CD4-positive, alpha-beta memory T cell (primary cell): ENCODE measurements around the gene OR3A2. TPM values are rescaled to one million over a fixed set of nuclear protein-coding genes. Genes with fewer than 3 reads are reported as not detected.
"Not testable (repeated sequence)": the region's sequence is repeated elsewhere in the genome, so short reads cannot be mapped to it uniquely, and the experiment has no call there.

Experiments used
- CTCF ChIA-PET: fragments of 350-600 bp; sonication (Branson Sonifier 250); formaldehyde crosslinking; loops from one replicate; lab custom pipeline; 2021; ENCODE audit warnings: inconsistent platforms; ENCODE audit not compliant: partially characterized antibody; lab: Charles Lee
- POLR2A ChIA-PET: fragments of 350-600 bp; sonication (Branson Sonifier 250); formaldehyde crosslinking; loops from one replicate; lab custom pipeline; 2021; ENCODE audit not compliant: partially characterized antibody; lab: Charles Lee
- DNase-seq, 5 donors: peaks; one replicate each; pipeline versions ENCODE4 v3.0.0 to v3.0.0-alpha.2; 2020 to 2022; ENCODE audit warnings: mixed read lengths in 1 of 5
- H3K27ac ChIP-seq: one replicate; pipeline ENCODE4 v1.7.0; 2013; ENCODE audit warnings: low read depth, low read length
- H3K27me3 ChIP-seq: 2 replicates; pipeline ENCODE4 v1.7.0; 2013; ENCODE audit warnings: mild to moderate bottlenecking, low read length, moderate library complexity; ENCODE audit not compliant: insufficient read depth
- H3K36me3 ChIP-seq: 2 replicates; pipeline ENCODE4 v1.7.0; 2013; ENCODE audit warnings: mild to moderate bottlenecking, low read length, moderate library complexity; ENCODE audit not compliant: insufficient read depth
- H3K4me1 ChIP-seq: 2 replicates; pipeline ENCODE4 v1.7.0; 2013; ENCODE audit warnings: mild to moderate bottlenecking, low read length, moderate library complexity; ENCODE audit not compliant: insufficient read depth
- H3K4me3 ChIP-seq, 2 donors: one replicate each; pipeline ENCODE4 v1.7.0; 2013; ENCODE audit warnings: low read length in 2 of 2, mild to moderate bottlenecking in 1 of 2
- H3K9me3 ChIP-seq, 2 donors: one replicate each; pipeline ENCODE4 v1.7.0; 2013; ENCODE audit warnings: low read length in 2 of 2, control low read depth in 1 of 2; ENCODE audit not compliant: control insufficient read depth in 1 of 2
- H3K27ac Mint-ChIP-seq, 7 donors: one replicate each; pipeline ENCODE4 v1.8.0; 2020 to 2021; ENCODE audit warnings: mixed read lengths in 7 of 7, mild to moderate bottlenecking in 6 of 7, inconsistent platforms in 3 of 7, moderate library complexity in 3 of 7
- H3K27me3 Mint-ChIP-seq, 2 donors: one replicate each; pipeline ENCODE4 v1.8.0; 2020 to 2021; ENCODE audit warnings: mixed read lengths in 2 of 2
- H3K36me3 Mint-ChIP-seq, 2 donors: one replicate each; pipeline ENCODE4 v1.8.0; 2020 to 2021; ENCODE audit warnings: mixed read lengths in 2 of 2, inconsistent platforms in 1 of 2, mild to moderate bottlenecking in 1 of 2
- H3K4me1 Mint-ChIP-seq, 4 donors: one replicate each; pipeline ENCODE4 v1.8.0; 2020 to 2021; ENCODE audit warnings: mixed read lengths in 4 of 4, mild to moderate bottlenecking in 1 of 4
- H3K4me3 Mint-ChIP-seq, 8 donors: one replicate each; pipeline ENCODE4 v1.8.0; 2020 to 2021; ENCODE audit warnings: mixed read lengths in 8 of 8, mild to moderate bottlenecking in 7 of 8, moderate library complexity in 6 of 8, inconsistent platforms in 3 of 8
- H3K9me3 Mint-ChIP-seq, 8 donors: one replicate each; pipeline ENCODE4 v1.8.0; 2020 to 2021; ENCODE audit warnings: mixed read lengths in 8 of 8, mild to moderate bottlenecking in 5 of 8, inconsistent platforms in 3 of 8, moderate library complexity in 1 of 8
- intact Hi-C: fragments of 100-400 bp; cut with micrococcal nuclease; formaldehyde crosslinking; loops from one replicate; pipeline ENCODE4 v1.15.1; 2023
- polyA plus RNA-seq, 2 donors: library from polyadenylated mRNA; unstranded; fragments of 300-500 nt; fragmentation: Illumina TruSeq; gene quantifications; one replicate each; pipeline ENCODE4 v1.2.3, GENCODE V29; 2021
- total RNA-seq, 2 experiments: library from RNA; stranded (reverse); gene quantifications; one replicate each; pipeline ENCODE4 v1.2.3, GENCODE V29; 2021

The OR3A2 gene
- total and polyA plus RNA-seq, 4 experiments from 2014 or later = 0.79 to 2.4 (median 1.4) TPM

DNA sequence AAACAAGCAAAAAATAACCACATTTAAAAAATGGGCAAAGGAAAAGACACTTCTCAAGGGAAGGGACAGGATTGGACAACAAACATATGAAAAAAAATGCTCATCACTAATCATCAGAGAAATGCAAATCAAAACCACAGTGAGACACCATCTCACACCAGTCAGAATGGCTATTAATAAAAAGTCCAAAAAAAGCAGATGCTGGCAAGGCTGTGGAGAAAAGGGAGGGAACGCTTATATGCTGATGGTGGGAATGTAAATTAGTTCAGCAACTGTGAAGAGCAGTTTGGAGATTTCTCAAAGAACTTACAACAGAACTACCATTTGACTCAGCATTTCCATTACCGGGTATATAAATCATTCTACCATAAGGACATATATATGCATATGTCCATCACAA, 137.1 kb downstream of the OR3A2 start:
- H3K27me3 ChIP-seq, CTCF ChIA-PET, POLR2A ChIA-PET, H3K4me3 ChIP-seq, H3K36me3 ChIP-seq, H3K4me1 Mint-ChIP-seq, H3K4me1 ChIP-seq, H3K27me3 Mint-ChIP-seq, H3K36me3 Mint-ChIP-seq, DNase-seq, H3K4me3 Mint-ChIP-seq, H3K9me3 ChIP-seq, H3K9me3 Mint-ChIP-seq, intact Hi-C loops, H3K27ac Mint-ChIP-seq, H3K27ac ChIP-seq: not testable (repeated sequence)

DNA sequence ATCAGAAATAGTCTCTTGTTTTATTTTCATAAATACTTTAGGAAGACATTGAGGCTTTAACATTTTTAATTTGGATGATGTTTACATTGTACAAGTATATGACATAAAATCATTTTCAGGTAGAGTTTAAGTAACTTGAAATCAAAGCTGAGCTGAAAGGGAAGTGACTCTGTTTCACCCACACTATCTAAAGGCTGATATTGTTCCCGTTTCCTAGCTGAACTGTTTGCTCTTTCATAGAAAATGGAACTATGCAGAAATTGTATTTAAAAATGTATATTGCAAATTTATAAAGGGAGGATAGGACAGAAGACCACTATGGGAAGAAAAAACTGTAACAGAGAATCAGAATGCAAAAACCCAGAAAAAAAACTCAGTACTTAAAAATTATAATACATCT, 141.3 kb downstream of the OR3A2 start:
- H3K4me3 Mint-ChIP-seq, CTCF ChIA-PET, DNase-seq, H3K27ac ChIP-seq, H3K9me3 Mint-ChIP-seq, H3K9me3 ChIP-seq, intact Hi-C loops, H3K27ac Mint-ChIP-seq, H3K36me3 Mint-ChIP-seq, H3K27me3 ChIP-seq, POLR2A ChIA-PET, H3K36me3 ChIP-seq, H3K27me3 Mint-ChIP-seq, H3K4me3 ChIP-seq, H3K4me1 ChIP-seq, H3K4me1 Mint-ChIP-seq: not testable (repeated sequence)

DNA sequence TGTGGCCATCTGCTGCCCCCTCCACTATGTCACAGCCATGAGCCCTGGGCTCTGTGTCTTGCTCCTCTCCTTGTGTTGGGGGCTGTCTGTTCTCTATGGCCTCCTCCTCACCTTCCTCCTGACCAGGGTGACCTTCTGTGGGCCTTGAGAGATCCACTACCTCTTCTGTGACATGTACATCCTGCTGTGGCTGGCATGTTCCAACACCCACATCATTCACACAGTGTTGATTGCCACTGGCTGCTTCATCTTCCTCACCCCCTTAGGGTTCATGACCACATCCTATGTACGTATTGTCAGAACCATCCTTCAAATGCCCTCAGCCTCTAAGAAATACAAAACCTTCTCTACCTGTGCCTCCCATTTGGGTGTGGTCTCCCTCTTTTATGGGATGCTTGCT, 145.1 kb downstream of the OR3A2 start:
- H3K9me3 Mint-ChIP-seq, H3K36me3 Mint-ChIP-seq, intact Hi-C loops, H3K4me3 ChIP-seq, DNase-seq, H3K9me3 ChIP-seq, POLR2A ChIA-PET, H3K27ac Mint-ChIP-seq, H3K4me1 Mint-ChIP-seq, H3K4me3 Mint-ChIP-seq, H3K4me1 ChIP-seq, CTCF ChIA-PET, H3K27me3 Mint-ChIP-seq, H3K36me3 ChIP-seq, H3K27ac ChIP-seq, H3K27me3 ChIP-seq: not testable (repeated sequence)

DNA sequence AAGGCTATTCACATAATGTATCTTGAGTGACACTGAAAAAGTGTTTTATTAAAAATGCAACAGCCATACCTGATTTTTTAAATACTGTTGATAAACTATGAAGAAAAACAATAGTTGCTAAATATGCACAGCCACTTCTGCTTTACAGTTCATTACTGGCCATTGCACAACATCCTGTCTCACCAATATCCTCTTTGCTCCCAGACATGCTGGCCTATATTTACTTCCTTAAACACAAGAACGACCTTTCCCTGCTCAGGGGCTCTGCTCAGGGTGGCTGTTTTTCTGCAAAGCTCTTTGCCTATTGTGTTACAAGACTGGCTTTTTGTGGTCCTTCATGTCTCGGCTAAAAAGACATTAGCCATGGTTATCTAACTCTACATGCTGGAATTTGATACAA, 147.4 kb downstream of the OR3A2 start:
- H3K27ac ChIP-seq, H3K27me3 Mint-ChIP-seq, H3K9me3 ChIP-seq, POLR2A ChIA-PET, H3K36me3 ChIP-seq, CTCF ChIA-PET, H3K27ac Mint-ChIP-seq, intact Hi-C loops, H3K4me1 Mint-ChIP-seq, H3K4me3 Mint-ChIP-seq, H3K4me1 ChIP-seq, H3K9me3 Mint-ChIP-seq, H3K36me3 Mint-ChIP-seq, H3K27me3 ChIP-seq, H3K4me3 ChIP-seq: not testable (repeated sequence)
- peak in 2 of 5 donors; percentile 6 to 9 for DNase-seq

DNA sequence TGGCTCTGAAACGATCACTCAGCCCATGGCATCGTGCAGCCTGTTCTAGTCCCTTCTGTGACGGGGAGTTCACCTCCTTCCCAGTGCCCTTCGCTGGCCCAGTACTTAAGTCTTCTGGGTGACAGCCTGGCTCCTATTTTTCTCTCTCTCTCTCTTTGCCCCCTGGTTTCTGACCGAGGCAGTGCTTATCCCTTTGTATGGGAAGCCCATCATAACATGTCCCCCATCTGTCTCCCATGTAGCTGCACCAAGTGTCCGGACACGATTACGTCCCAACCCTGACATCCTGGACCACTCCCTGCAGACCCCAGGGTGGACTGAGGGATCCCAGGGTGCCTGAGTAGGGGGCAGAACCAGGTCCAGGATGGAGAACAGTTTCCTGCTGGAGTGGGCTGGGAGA, 153.8 kb downstream of the OR3A2 start:
- H3K36me3 ChIP-seq, H3K27me3 Mint-ChIP-seq, H3K27me3 ChIP-seq, H3K4me1 ChIP-seq, H3K4me3 Mint-ChIP-seq, H3K4me3 ChIP-seq, CTCF ChIA-PET, intact Hi-C loops, POLR2A ChIA-PET, H3K9me3 Mint-ChIP-seq, H3K36me3 Mint-ChIP-seq, H3K4me1 Mint-ChIP-seq, DNase-seq, H3K27ac ChIP-seq, H3K9me3 ChIP-seq, H3K27ac Mint-ChIP-seq: not testable (repeated sequence)

Other genes with a start within 250 kb of the OR3A2 start
- not detected for gene OR1A2, start 188.8 kb downstream of the OR3A2 start, total RNA-seq
- not detected for gene OR1A2, start 188.8 kb downstream of the OR3A2 start, polyA plus RNA-seq
- gene OR1A1, start 178.6 kb downstream of the OR3A2 start, total RNA-seq = not detected
- gene OR1A1, start 178.6 kb downstream of the OR3A2 start, polyA plus RNA-seq = not detected
- gene OR3A1, start 87.9 kb downstream of the OR3A2 start, total RNA-seq = under 1 TPM; 0.23 to 0.53 TPM
- gene OR3A1, start 87.9 kb downstream of the OR3A2 start, polyA plus RNA-seq = not detected
- gene OR1E1, start 12.1 kb upstream of the OR3A2 start, total RNA-seq = not detected
- not detected for gene OR1E1, start 12.1 kb upstream of the OR3A2 start, polyA plus RNA-seq
- gene OR3A3, start 25.1 kb upstream of the OR3A2 start, total RNA-seq = not detected
- gene OR3A3, start 25.1 kb upstream of the OR3A2 start, polyA plus RNA-seq = not detected
- not detected for gene OR1E2, start 47.5 kb upstream of the OR3A2 start, total RNA-seq
- not detected for gene OR1E2, start 47.5 kb upstream of the OR3A2 start, polyA plus RNA-seq
- gene SPATA22, start 85.5 kb upstream of the OR3A2 start, total RNA-seq = not detected
- gene SPATA22, start 85.5 kb upstream of the OR3A2 start, polyA plus RNA-seq = under 1 TPM in 1 of 2 donors, not detected in 1; 0.42 TPM
- gene ASPA, start 89.7 kb upstream of the OR3A2 start, total RNA-seq = not detected
- gene ASPA, start 89.7 kb upstream of the OR3A2 start, polyA plus RNA-seq = not detected
- under 1 TPM; 0.06 to 0.14 TPM for gene TRPV3, start 171.5 kb upstream of the OR3A2 start, total RNA-seq
- gene TRPV3, start 171.5 kb upstream of the OR3A2 start, polyA plus RNA-seq = not detected
- 1 to 10 TPM; 8.1 to 8.8 TPM for gene TRPV1, start 223.1 kb upstream of the OR3A2 start, total RNA-seq
- under 1 TPM in 1 of 2 donors, not detected in 1; 0.46 TPM for gene TRPV1, start 223.1 kb upstream of the OR3A2 start, polyA plus RNA-seq
- gene SHPK, start 249.9 kb upstream of the OR3A2 start, total RNA-seq = 10 to 100 TPM; 10.7 to 11.6 TPM
- gene SHPK, start 249.9 kb upstream of the OR3A2 start, polyA plus RNA-seq = 1 to 10 TPM; 5.8 to 6.0 TPM